Activated CD4-positive, alpha-beta T cell treated with anti-CD3 and anti-CD28 coated beads, Interleukin-2, amount 50 U/mL, for 24 hours (primary cell): ENCODE data around the gene TSPAN31.
"Not testable (repeated sequence)": the region's sequence is repeated elsewhere in the genome, so short reads cannot be mapped to it uniquely, and the experiment has no call there.

ENCODE experiments used
- DNase-seq, 2 donors: peaks; one replicate each; pipeline ENCODE4 v3.0.0-alpha.2; 2020; ENCODE audit warnings: low read depth in 1 of 2, low spot score in 1 of 2

TSPAN31 gene

DNA sequence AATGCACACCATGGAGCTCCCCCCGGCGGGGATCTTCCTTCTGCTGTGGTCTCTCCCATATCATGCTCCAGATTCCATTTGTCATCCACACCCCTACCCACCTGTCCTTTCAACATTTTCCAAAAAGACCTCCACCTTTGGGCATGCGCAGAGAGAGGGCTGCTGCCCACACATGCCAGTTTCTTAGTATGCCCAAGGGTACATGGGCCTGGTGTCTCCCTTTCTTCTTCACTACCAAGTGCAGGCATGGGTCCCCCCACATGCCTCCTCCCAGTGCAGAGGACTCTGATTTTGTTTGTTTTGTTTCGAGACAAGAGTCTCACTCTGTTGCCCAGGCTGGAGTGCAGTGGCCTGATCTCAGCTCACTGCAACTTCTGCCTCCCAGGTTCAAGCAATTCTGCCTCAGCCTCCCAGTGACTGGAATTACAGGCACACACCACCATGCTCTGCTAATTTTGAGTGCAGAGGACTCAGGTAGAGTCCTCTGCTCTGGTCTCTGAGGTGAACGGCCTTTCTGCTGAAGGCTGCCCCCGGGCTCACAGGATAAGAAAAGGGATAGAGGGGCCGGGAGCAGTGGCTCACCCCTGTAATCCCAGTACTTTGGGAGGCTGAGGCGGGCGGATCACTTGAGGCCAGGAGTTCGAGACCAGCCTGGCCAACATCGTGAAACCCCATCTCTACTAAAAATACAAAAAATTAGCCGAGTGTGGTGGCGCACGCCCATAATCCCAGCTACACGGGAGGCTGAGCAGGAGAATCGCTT is 22.8 kb upstream of the TSPAN31 start:
- DNase-seq, result not testable (repeated sequence)

DNA sequence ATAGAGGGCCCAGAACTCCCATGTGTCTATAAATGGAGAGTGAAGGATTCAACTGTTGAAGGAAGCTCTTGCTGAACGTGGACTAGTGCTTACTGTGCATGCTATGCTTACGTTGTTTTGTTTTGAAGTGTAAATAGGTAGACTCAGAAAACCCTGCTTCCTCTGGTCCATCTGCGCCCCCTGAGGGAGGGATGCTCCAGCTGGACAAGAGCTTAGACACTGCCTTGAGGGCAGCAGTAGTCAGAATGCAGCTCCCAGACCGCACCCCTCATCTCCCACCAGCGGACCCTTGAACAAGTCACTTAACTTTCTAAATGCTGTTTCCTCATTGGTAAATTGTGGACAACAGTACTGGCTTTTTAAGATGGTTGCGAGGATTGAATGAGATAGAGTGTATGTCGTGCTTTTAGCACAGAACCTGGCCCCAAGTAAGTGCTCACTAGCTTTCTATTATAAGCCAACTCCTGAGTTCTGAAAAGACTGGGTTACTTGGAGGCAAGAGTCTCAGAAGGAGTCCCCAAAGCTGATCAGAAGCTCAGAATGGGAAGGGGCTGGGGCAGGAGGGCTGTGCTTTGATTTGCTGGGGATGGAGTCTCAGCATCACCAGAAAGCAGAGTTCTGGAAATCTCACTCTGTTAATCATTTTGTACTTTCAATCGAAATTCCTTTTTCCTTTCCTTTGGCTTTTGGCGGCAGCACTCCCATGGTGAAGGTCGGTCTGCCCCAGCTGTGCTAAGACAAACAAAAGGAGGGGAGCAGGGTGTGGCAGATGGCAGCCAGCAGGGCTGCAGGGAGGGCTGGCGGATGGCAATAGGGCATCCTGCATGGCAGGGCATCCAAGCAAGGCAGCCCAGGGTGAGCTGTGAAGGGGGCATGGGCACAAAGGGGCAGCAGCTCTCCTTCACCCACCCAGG is 21.9 kb upstream of the TSPAN31 start:
- no peak for DNase-seq

GRCh38 chr12:57723630-57723962 is 21.2 kb upstream of the TSPAN31 start:
- no peak for DNase-seq

- no peak for DNase-seq
Observed at GRCh38 chr12:57724003-57724935, 20.6 kb upstream of the TSPAN31 start.

- no peak for DNase-seq
Observed at GRCh38 chr12:57724936-57725740, 19.7 kb upstream of the TSPAN31 start.

- no peak for DNase-seq
Observed at GRCh38 chr12:57725851-57726150, 19.0 kb upstream of the TSPAN31 start.

DNA sequence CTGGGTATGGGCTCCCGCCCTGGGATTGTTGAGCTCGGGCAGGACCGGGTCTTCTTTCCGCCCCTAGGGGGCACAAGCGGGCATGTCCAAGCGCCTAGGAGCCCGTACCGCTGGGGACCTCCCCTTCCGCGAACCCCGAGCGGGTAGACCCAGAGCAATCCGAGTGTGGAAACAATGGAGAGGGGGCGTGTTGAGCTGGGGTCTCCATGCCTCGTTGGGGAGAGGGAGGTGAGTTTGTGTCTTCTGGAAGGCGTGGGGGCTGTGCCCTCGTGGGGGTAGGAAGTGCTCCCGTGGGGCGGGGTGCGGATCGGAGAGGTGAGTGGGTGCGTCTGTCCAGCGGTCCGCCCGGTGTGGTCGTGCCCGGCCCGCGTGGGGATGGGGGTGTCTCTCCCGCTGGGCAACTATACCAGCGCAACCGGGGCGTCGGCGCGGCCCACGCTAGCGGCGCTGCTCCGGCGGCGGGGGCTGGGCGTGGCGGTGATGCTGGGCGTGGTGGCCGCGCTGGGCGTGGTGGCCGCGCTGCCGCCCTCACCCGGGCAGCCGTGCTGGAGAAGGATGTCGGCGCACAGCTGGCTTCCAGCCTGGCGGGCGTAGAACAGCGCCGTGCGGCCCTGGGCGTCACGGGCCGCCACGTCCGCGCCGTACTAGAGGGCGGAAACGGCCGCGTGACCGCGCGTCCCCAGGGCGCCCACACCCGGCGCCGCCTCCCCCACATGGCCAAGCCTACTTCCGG is 18.5 kb upstream of the TSPAN31 start:
- DNase-seq, result no peak

DNA sequence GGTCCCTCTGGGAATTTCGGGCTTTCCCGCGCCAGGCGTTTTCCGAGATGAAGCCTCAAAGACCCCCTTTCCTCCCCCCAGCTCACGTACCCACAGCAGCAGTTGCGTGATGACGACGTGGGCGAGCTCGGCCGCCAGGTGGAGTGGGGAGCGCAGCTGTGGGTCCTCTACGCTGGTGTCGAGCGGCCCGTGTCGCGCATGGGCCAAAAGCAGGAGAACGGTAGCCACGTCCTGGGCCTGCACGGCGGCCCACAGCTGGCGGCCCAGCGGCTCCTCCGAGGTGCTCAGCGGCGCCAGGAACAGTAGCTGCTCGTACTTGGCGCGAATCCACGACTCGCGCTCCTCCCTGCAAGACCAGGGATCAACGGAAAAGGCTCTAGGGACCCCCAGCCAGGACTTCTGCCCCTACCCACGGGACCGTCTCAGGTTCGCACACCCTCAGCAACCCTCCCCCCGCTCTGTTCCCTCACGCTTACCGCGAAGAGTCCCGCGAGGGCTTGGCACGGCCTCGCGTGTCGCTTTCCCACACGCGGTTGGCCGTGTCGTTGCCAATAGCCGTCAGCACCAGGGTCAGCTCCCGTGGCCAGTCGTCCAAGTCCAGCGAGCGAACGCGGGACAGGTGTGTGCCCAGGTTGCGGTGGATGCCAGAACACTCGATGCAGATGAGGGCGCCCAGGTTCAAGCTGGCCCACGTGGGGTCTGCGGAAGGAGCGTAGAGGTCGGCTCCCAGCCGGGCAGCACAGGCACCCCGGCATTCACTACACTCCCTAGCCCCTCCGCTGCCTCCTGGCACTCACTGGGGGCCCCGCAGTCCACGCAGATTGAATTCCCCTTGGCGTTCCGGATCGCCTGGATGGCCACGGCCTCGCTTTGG is 17.7 kb upstream of the TSPAN31 start:
- no peak for DNase-seq

- no peak for DNase-seq
Observed at GRCh38 chr12:57727758-57728395, 17.0 kb upstream of the TSPAN31 start.

- no peak for DNase-seq
Observed at GRCh38 chr12:57729321-57729844, 15.5 kb upstream of the TSPAN31 start.

GRCh38 chr12:57730336-57731067 is 14.3 kb upstream of the TSPAN31 start:
- no peak for DNase-seq

- DNase-seq, result no peak
Observed at GRCh38 chr12:57731411-57732080, 13.3 kb upstream of the TSPAN31 start.

- DNase-seq, result no peak
Observed at GRCh38 chr12:57732270-57732669, 12.6 kb upstream of the TSPAN31 start.

GRCh38 chr12:57732726-57733593 is 11.9 kb upstream of the TSPAN31 start:
- DNase-seq, result no peak

GRCh38 chr12:57733928-57734327 is 10.9 kb upstream of the TSPAN31 start:
- no peak for DNase-seq

DNA sequence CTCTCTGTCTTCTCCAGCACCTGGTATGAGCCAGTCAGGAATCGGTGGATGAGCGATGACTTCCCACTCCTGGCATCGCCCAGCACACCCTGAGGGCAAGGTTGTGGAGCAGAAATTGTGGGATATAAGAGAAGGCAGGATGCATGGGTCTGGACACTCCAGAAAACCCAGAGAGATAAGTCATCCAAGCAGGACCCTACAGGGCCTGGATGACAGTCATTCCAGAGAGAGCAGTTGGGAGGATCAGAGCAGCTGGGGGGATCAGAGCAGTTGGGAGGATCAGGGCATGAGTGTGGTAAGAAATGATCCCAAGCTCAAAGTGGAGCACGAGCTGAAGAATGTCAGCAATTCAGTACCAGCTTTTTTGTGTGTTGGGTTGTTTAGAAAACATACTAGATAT is 10.2 kb upstream of the TSPAN31 start:
- DNase-seq, result no peak
